ENCODE measurements around the gene LRRC63.
A peak's percentile ranks its signal among the peaks of the same experiment; 100 is the strongest.
"Not testable (repeated sequence)": the region's sequence is repeated elsewhere in the genome, so short reads cannot be mapped to it uniquely, and the experiment has no call there.

Gene LRRC63

DNA sequence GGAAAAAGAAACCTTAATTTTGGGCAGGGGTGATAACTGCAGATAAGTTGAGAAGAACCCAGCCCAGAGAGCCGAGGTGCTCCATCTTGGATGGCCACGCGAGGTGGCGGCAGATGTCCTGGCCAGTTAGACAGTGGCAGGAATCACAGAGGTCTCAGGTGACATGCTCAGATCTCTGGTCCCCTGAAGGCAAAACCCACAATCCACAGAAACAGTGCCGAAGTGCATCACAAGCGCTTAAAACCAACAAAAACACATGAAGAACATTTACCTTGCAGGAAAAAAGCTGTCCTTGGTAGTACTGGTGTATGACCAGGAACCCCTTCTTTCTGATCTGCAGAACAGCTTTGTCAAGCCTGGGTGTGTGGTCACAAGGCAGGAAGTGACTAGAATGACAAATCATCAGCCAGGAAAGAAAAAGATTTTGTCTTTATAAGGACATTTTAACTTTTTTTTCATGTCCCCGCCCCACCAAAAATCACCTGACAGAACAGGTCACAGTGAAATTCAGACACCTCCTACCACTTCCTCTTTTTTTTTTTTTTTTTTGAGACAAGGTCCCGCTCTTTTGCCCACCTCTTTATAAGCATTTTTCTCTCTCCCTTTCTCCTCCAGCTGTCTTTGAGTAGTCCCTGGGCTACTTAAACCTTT is 29.8 kb upstream of the LRRC63 start, which contains the start of gene LCP1:
TSS of gene LCP1 (minus strand) at position 338 of the 651 bp plus-strand sequence. CDS start 22,515 bp downstream, outside the sequence.
- DNase-seq (ENCODE audit: low spot score) = no peak

DNA sequence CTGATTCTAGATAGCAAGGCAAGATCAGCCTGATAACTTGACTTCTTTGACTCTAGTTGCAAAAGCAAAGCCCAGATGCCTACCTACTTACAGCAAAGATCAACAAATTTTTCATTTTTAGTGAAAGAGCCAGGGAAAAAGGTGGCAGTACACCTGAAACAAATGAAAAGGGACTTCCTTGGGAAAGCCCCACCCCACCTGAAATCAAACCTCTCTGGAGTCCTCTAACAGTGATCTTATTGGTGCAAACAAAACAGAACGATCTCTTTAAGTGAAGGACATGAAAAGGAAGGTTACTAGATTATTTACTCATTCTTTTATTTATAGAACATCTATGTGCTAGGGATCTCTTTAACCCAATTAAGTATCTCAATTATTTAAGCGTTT is 29.2 kb upstream of the LRRC63 start:
- no peak for DNase-seq (ENCODE audit: low spot score)

DNA sequence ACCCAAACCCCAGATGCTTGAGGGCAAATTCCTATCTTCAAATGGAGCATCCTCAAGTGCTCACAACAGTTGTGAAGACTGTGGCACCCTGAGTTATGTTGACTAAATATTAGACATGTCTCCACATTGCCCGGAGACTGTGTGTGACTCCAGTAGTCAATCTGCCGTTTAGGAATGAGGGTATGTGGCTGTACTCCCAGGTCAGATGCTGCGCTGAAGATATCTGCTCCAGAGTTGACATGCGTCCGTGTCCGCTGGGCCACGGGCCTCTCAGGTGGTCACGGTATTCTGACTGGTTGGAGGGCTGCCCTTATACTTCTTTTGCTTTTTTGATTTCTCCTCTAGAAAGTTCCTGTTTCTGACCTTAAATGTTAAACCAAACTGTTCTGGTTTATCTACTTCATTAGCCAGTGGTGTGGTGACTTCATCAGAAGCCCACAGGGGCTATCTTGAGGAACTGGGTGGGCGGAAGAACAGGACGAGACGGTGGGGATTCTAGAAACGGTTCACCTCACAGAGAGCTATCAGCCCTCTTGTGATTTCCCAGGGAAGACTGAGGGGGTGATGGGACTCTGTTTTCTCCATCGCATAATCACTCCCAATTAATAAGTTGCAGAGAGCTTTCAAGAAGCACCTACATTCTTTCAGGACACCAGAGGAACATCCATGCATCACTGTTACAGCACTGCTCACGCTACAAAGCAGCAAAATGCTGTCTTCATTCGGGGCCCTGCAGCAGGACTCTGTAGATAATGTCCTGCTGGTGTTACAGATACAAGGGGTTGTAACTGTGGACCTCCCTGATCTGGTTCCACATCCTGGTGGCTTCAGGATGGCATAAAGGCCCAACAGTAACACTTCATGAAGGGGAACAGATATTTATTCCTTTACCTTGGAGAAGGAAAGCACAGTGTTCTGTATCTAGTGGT is 28.4 kb upstream of the LRRC63 start:
- no peak for DNase-seq (ENCODE audit: low spot score)

DNA sequence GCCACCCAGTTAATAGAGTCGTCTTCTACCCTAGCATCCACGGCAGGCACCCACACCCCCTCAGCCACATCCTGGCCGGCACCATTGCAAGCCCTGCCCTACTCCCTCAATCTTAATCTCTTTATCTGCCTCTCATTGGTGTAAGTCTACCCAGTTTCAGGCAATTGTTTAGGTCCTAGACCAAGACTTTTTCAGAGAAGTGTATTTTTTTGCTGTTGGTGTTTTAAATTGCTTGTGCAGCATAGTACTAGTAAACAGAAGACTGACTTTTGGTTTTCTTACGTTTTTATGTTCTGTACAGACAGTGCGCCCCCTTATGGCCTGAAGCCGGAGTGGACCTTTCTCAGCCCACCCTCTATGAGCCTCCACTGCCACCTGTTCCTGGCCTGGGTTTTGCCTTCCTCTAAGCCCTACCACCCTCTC is 27.4 kb upstream of the LRRC63 start:
- no peak for DNase-seq (ENCODE audit: low spot score)

DNA sequence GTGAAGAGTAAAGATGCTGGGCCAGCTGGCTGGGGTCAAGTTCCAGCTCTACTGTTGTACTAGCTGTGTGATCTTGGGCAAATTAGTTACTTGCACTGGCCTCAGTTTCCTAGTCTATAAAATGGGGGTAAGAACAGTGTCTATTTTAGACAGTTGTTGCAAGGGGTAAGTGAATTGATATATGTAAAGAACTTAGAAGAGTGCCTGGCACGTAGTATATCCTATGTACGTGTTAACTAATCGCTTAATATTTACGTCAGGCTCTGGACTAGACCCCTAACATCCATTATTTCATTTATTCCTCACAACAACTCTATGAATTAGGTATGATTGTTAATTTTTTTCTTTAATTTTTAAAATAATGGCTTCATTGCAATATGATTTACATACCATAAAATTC is 26.1 kb upstream of the LRRC63 start:
- DNase-seq (ENCODE audit: low spot score) = no peak

DNA sequence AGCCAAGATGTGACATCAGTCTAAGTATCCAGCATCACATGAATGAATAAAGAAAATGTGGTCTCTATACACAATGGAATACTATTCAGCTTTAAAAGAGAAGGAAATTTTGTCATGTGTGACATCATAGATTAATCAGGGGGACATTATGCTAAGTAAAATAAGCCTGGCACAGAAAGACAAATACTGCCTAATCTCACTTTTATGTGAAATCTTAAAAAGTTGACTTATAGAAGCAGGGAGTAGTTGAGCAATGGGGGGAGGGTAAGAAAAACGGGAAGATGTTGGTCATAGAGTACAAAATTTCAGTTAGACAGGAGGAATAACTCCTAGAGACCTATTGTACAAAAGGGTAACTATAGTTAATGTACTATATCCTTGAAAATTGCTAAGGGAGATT is 19.3 kb upstream of the LRRC63 start:
- DNase-seq (ENCODE audit: low spot score) = no peak

GRCh38 chr13:46195016-46195415 is 16.7 kb upstream of the LRRC63 start:
- no peak for DNase-seq (ENCODE audit: low spot score)

DNA sequence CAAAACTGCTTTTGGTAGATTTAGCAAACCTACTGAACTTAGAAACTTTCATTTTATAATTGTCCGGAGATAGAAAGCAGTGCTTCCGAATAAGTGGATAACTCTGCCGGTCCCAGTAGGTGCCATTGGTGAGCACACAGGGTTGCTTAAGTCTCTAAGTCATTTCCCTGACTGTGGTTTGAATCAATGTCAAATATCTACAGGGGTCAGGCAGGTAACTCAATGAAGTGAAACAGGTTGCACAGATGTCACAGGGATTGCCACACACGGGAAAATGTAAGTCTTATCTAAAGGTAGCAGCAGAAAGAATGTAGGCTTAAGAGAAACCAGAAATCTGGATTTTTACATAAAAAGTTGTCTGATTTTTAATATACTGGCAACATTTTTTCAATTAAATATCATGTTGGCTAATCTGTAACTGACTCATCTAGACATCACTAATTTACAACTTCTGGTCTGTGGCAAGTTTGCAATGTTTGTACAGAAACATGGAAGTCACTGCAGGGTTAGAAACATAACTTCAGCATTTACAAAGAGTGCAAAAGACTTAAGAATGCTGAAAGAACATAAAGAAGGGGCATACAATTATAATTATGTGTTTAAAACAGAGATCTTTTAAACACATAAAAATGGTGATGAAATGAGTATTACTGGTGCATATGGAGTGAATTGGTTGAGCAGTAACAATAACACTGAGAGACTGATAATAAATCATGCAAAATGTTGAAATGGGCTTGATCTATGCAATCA is 14.3 kb upstream of the LRRC63 start:
- DNase-seq (ENCODE audit: low spot score) = peak; percentile 16

DNA sequence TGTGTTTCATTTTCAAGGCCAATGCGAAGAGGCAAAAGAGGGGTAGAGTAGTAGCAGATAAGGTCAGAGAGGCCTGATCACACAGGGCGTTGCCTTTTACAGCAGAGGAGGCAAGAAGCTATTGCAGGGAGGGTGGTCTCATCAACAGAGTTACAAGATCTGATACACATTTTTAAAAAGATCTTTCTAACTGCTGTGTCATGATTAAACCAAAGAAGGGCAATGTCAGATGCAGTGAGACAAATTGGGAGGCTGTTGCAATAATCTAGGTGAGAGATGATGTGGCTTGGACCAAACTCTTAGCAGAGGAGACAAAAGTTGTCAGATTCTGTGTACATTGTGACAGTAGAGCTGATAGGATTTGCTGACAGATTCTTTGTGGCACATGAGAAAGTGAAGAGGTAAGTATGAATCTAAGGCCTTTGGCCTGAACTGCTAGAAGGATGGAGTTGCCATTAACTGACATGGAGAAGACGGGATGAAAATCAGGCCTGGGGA is 13.0 kb upstream of the LRRC63 start:
- DNase-seq (ENCODE audit: low spot score) = no peak

- no peak for DNase-seq (ENCODE audit: low spot score)
Measured at GRCh38 chr13:46202188-46202795, 9.4 kb upstream of the LRRC63 start.

DNA sequence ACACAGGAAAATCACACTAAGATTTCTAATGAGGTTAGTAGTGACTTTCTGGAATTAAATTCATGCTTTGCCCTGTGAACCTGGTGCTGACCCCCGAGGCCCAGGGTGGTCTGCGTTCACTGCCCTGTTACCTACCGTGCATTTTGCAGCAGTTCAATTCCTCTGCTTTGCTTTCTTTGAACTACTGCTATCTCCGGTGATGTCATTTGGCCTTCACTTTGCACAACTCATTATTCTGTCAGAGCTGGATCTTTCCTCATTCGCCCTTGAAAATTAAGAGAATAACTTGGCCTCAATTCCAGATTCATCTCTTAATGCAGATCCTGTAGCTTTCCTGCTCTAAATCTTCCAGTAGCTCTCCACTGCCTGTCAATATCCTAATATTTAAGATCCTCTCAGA is 8.8 kb upstream of the LRRC63 start:
- DNase-seq (ENCODE audit: low spot score) = no peak

GRCh38 chr13:46206143-46206542 is 5.6 kb upstream of the LRRC63 start:
- DNase-seq (ENCODE audit: low spot score) = no peak

GRCh38 chr13:46207828-46208227 is 3.9 kb upstream of the LRRC63 start:
- DNase-seq (ENCODE audit: low spot score) = no peak

DNA sequence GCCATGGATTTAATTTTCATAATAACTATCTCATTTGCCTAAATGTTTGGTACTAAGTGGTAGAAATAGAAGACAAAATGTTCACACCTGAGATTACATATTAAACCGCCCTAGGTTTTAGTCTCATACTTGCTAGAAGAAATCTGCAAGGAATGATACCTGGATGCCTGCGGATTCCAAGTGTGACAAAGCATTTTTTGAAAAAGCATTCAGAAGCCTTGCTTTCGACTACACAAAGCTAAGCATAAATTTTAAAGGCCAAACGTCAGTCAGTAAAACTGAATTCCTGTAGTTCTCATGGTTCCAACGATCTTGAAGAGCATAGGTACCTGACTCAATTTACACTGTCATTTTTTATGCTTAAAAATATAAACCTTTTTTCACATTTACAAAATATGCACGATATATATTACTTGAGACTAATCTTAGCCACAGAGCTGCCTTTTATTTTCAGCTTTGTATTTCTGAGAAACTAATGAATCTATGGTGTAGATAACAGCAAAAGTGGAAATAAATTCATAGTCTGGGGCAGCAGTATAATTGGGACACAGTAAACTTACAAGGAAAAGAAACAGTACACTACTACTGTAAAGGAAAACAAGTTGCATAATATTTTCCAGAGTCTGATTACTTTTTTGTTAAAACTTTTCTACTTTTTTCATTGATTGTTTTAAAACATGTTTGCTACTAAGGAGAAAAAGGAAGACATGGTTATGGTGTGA is 1.2 kb upstream of the LRRC63 start:
- DNase-seq (ENCODE audit: low spot score) = no peak

DNA sequence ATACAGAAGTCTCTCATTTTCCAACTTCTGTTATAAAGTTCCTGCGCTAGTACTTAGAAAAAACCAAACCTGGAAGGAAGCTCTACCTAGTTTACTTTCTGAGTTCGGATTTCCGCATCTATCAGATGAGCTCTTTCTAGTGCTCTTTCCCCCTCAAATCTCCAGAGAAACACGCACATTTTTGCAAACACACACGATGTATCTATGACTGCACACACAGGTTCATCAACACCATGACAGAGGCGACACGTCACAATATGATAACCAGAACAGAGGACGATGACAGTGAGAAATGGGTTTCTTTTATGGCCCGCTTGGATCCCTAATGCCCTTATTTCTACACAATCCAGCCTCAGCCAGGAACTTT is 629 bp upstream of the LRRC63 start:
- no peak for DNase-seq (ENCODE audit: low spot score)

DNA sequence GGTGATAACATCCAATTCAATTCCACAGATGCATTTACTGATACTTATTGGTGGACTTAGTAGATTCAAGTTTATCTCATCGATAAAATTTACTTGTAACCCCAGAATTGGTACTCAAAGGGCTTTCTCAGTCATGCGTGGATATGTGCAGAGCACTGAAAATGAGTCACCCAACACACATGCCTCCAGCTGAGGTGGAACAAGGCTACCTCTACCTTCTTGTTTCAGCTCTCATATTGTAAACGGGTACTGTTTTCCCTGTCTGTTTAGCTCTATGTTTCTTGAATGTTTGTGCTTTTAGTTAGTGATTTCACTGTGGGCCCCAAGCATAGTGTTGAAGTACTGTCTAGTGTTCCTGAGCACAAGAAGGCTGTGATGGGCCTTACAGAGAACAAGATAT is 1.5 kb downstream of the LRRC63 start:
- no peak for DNase-seq (ENCODE audit: low spot score)

- not testable (repeated sequence) for DNase-seq (ENCODE audit: low spot score)
Measured at GRCh38 chr13:46214741-46215140, 3.0 kb downstream of the LRRC63 start.

GRCh38 chr13:46220234-46220633 is 8.5 kb downstream of the LRRC63 start:
- not testable (repeated sequence) for DNase-seq (ENCODE audit: low spot score)

- no peak for DNase-seq (ENCODE audit: low spot score)
Measured at GRCh38 chr13:46229251-46229650, 17.5 kb downstream of the LRRC63 start.

DNA sequence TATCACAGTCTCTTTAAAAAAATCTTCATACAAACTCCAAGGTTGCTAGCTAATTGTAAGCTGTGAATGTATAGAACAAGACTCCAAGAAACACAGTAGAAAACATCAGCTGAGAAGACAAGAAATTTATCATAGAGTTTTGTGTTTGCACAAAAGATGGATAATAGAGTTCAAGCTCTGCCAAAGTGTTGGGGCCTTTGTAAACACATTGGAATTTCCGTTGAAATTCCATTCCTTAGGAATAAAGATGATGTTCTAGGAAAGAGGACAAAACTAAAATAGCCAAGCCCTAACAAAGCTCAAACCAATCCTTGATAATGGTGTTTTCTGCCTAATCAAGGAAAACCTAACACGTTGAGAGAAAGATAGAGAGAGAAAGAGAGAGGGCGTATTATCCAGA is 20.6 kb downstream of the LRRC63 start:
- peak; percentile 42 for DNase-seq (ENCODE audit: low spot score)

DNA sequence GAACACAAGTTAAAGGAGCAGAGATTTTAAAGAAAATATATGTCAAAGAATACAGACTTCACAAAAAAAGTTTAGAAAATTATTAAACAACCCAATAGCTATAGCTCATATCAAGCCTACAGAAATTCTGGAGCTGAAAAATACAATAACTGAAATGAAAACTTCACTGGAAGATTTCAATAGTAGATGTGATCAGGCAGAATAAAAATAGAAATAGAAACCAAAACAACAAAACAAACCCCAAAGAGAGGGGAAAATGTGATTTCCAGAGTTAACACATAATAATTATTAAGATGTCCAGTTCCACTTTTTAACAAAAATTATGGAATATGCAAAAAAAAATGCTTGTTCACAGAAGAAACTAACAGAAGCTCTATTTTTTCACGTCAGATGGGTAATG is 23.6 kb downstream of the LRRC63 start:
- DNase-seq (ENCODE audit: low spot score) = no peak
